ENCODE data around the gene DTNBP1.

GRCh38 chr6:15534974-15535373, 127.9 kb downstream of the DTNBP1 start:
- TF ChIP-seq, protein P1, sequence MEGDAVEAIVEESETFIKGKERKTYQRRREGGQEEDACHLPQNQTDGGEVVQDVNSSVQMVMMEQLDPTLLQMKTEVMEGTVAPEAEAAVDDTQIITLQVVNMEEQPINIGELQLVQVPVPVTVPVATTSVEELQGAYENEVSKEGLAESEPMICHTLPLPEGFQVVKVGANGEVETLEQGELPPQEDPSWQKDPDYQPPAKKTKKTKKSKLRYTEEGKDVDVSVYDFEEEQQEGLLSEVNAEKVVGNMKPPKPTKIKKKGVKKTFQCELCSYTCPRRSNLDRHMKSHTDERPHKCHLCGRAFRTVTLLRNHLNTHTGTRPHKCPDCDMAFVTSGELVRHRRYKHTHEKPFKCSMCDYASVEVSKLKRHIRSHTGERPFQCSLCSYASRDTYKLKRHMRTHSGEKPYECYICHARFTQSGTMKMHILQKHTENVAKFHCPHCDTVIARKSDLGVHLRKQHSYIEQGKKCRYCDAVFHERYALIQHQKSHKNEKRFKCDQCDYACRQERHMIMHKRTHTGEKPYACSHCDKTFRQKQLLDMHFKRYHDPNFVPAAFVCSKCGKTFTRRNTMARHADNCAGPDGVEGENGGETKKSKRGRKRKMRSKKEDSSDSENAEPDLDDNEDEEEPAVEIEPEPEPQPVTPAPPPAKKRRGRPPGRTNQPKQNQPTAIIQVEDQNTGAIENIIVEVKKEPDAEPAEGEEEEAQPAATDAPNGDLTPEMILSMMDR (conservative IDR thresholded peaks at IDR 0.05; ENCODE audit: low read length), result no peak
- TF ChIP-seq EZH2phosphoT487 (IDR thresholded peaks at IDR 0.05; ENCODE audit: borderline replicate concordance, low read depth, low read length), result no peak

All from OCI-LY7 (cell line).